Activated gamma-delta T cell (primary cell): ENCODE data around the gene TRAM2.
"Not testable (repeated sequence)": the region's sequence is repeated elsewhere in the genome, so short reads cannot be mapped to it uniquely, and the experiment has no call there.

Experiments used
- DNase-seq: peaks from one replicate; lab custom pipeline; 2025; lab: John Stamatoyannopoulos, UW

The TRAM2 gene

DNA sequence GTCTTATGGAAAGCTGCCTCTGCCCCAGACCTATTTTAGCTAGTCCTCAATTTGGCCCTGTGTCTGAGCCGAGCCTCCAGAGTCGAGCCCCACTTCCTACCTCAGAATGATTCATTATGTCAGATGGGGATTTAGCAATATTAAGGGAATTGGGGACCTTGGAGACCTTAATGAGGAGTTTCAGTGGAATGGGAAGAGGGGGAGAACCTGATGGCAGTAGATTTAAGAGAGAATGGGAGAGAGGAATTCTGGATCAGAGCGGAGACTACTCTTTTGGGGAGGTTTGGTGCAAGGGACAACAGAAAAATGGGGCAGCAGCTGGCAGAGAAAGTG is 93.2 kb downstream of the TRAM2 start:
- no peak for DNase-seq

- no peak for DNase-seq
Observed at GRCh38 chr6:52482903-52483670, 93.8 kb downstream of the TRAM2 start.

GRCh38 chr6:52475307-52475706 is 101.6 kb downstream of the TRAM2 start:
- DNase-seq = no peak

DNA sequence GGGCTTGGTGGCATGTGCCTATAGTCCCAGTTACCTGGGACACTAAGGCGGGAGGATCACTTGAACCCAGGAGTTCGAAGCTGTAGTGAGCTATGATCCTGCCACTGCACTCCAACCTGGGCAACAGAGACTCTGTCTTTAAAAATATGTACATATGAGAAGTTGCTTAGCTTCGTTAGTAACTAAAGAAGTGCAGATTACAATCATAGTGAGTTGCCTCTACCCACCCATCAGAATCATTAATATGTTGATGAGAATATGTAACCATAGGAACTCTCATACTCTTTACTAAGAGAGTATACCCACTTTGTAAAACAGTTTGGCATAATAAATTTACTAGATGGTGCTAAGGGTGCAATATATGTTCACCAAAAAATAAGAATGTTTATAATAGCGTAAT is 102.7 kb downstream of the TRAM2 start:
- DNase-seq = no peak

DNA sequence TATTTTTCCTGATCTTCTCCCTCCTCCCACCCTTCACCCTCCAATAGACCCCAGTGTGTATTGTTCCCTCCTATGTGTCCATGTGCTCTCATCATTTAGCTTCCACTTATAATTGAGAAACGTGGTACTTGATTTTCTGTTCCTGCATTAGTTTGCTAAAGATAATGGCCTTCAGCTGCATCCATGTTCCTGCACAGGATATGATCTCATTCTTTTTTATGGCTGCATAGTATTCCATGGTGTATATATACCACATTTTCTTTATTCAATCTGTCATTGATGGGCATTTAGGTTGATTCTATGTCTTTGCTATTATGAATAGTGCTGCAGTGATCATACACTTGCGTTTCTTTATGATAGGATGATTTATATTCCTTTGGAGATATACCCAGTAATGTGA is 115.7 kb downstream of the TRAM2 start:
- not testable (repeated sequence) for DNase-seq

GRCh38 chr6:52457096-52457495 is 119.8 kb downstream of the TRAM2 start:
- no peak for DNase-seq

- no peak for DNase-seq
Observed at GRCh38 chr6:52454556-52454955, 122.3 kb downstream of the TRAM2 start.
